GM18868 (cell line): ENCODE data around the gene TMEM88.
A peak's percentile ranks its signal among the peaks of the same experiment; 100 is the strongest.

Source experiments
- ATAC-seq: cut with Tn5 transposase; IDR thresholded peaks from one replicate; pipeline ENCODE4 v1.9.1; 2021; ENCODE audit warnings: mild to moderate bottlenecking, moderate library complexity; ENCODE audit not compliant: unreplicated experiment

Gene TMEM88

GRCh38 chr17:7843536-7844291 lies 11.2 kb upstream of the TMEM88 start:
- peak; percentile 30 for ATAC-seq

GRCh38 chr17:7844292-7845154 lies 10.3 kb upstream of the TMEM88 start:
- peak; percentile 43 for ATAC-seq

- no peak for ATAC-seq
Observed at GRCh38 chr17:7845359-7846062, 9.4 kb upstream of the TMEM88 start.

- no peak for ATAC-seq
Observed at GRCh38 chr17:7846063-7846735, 8.7 kb upstream of the TMEM88 start.

GRCh38 chr17:7846765-7847661 lies 7.9 kb upstream of the TMEM88 start:
- ATAC-seq, result no peak

- no peak for ATAC-seq
Observed at GRCh38 chr17:7848131-7848579, 6.7 kb upstream of the TMEM88 start.

GRCh38 chr17:7848739-7849129 lies 6.1 kb upstream of the TMEM88 start:
- ATAC-seq, result no peak

- ATAC-seq, result no peak
Observed at GRCh38 chr17:7849130-7849750, 5.6 kb upstream of the TMEM88 start.

- no peak for ATAC-seq
Observed at GRCh38 chr17:7849751-7850504, 4.9 kb upstream of the TMEM88 start.

- ATAC-seq, result peak; percentile 7
Observed at GRCh38 chr17:7850701-7851437, 4.0 kb upstream of the TMEM88 start.

GRCh38 chr17:7851438-7852261 lies 3.2 kb upstream of the TMEM88 start:
- peak; percentile 65 for ATAC-seq

GRCh38 chr17:7852262-7852670 lies 2.6 kb upstream of the TMEM88 start:
- ATAC-seq, result no peak

- ATAC-seq, result no peak
Observed at GRCh38 chr17:7852919-7853690, 1.8 kb upstream of the TMEM88 start.

- ATAC-seq, result no peak
Observed at GRCh38 chr17:7853691-7854038, 1.2 kb upstream of the TMEM88 start.

- no peak for ATAC-seq
Observed at GRCh38 chr17:7854078-7854777, 638 bp upstream of the TMEM88 start.

GRCh38 chr17:7855660-7856010 lies 769 bp downstream of the TMEM88 start:
- no peak for ATAC-seq
